Fibroblast of skin of left biceps (primary cell): ENCODE measurements around the gene ANK3.

Source experiments
- DNase-seq, 2 experiments: peaks; one replicate each; pipeline ENCODE4 v3.0.0-alpha.2; 2013; ENCODE audit warnings: low read depth in 2 of 2

ANK3 gene

DNA sequence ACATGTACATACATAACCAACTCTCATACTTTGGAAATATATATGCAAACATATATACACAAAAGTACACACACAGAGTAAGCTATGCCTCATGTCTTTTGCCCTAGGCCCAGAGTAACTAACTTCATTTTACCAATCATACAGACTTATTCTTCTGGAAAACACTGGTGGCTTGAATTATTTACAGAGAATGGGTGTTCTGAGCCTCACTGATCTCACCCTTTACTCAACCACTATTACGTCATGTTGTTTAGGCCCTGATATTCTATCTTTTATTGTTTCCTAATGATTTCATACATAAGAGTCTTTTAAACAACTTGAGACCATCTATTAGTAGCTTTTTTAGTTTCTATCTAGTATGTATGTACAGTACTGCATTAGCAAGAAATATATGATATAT, 43.0 kb downstream of the ANK3 start:
- no peak for DNase-seq

DNA sequence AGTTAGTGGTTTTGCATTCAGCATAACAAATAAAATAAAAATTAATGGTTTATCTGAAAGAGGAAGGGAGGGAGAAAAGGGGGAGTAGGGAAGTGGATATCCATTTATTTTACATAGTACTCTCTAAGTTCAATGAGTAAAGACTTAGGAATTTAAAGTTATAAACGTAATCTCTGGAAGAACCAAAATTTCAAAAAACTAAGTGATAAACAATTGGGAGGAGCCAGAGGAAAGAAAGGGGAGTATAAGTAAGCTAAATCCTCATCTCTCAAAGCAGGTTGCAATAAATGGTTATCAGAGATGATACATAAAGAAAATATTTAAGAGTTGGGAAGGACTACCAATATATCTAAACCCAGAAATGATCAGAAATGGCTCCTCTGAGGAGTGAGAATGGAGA, 46.4 kb downstream of the ANK3 start:
- no peak for DNase-seq

DNA sequence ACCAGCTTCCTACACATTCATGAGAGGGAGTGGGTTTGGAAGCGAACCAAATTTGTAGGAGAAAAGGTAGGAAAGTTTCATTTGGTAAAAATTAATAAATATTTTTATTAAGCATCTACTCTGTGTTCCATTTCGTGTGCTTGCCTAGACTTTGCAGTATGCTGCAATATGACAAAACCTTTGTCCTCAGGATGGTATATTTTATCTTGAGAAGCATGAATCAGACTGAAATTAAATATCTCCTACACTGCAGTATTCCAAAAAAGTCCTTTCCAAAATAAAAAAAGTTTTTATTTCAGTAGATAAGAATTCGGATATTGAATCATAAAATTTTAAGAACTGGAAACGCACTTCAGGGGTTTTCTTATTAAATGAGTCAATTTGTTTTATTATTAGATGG, 47.7 kb downstream of the ANK3 start:
- no peak for DNase-seq

DNA sequence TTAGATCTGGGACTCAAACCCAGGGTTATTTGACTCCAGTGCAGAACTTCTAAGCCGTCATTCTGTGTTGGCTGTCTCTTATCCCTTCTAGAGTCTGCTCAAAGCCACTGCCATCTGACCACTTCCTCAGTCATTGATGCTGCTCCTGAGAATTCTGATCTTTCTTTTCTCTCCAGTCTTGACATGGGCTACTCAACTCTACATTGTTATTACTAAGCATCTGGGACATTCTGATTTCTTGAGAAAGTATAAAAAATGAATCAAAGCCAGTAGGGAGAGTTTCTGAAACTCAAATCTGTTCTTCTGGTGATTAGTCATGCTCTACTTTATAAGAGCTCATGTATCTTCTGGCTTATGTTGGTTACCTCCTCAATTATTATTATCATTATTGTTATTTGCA, 48.7 kb downstream of the ANK3 start:
- DNase-seq = no peak

DNA sequence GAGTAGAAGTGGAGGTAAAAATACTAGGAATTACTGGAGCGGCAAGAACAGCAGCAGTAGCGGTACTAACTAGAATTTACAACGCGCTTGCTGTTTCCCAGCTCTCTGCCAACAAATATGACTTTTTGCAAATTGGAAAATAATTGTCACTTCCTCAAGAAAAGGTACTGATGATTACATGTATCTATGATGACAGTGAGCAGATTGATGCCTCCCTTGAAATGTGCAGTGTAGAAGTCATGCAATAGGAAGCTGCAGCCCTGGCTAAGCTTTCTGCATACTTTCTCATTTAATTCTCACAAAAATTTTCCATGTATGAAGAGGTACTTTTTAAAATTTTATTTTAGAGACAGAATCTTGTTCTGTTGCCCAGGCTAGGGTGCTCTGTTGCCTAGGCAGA, 49.9 kb downstream of the ANK3 start:
- DNase-seq = no peak

DNA sequence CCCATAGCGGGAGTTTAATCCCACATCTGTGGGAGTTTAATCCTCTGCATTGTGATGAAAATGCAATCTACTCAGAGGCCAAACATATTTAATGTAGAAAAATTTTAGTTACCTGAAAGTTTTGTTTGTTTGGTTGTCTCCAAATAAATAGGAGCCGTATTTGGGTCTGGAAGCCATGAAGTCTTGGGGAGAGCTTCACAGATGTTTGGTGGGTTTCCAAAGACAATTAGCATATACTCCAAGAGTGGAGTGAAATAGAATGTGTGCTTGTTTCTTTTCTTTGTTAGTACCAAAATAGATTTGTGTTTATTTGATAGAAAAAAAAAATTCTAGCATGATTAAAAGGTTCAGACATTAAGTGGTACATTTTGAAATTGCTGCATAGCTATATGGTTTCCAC, 50.9 kb downstream of the ANK3 start:
- no peak for DNase-seq

DNA sequence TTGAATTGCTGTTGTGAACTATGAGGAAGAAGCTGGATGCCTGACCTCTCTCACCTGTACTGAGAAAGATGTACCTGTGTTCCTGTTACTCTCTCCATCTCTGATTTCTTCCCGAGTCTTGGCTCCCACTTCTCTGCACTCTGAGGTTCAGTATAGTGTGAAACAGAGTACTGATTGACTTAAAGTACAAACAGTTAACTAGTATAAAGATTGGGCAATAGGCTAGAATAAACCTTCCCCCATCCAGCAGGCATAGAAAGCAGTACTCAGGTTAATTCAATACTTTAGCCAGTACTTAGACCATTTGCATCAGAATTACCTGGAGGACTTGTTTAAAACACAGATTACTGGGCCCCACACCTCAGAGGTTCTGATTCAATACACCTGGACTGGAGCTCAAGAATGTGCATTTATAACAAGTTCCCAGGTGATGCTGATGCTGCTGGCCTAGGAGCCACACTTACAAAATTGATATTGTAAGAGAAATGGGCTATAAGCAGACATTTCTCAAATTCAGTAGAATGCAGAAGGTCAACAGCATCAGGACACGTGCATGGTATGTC, 51.6 kb downstream of the ANK3 start:
- no peak for DNase-seq

DNA sequence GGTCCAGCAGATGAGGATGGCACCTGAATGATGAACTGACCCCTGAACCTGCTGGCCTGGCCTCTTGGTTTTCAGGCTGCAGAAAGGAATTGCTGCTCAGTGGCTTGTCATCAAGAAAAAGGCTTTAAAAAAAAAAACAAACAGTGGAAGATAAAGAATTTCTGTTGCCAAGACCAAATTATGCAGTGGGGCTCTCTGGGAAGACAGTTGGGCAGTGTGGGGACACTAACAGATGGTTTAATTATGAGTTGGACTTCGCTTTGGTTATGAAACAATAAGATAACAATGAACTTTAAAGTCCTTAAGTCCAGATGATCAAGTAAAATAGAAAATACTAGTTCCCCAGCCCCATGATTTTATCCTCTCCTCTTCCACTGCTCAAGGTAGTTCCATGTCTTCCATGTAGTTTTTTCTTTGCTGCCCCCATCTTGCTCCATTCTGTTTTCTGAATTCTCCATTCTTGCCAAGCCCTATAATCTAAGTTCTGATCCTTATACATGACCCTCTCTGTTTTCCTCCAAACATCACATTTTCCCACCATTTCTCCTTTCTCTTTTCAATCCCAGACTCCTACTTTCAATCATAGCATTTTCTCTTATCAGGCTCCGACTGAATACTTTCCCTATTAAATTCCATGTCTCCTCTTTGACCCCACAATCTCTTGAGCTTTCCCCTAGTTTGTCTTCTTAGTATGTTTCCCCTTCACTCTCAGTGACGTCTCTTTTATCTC, 52.6 kb downstream of the ANK3 start:
- no peak for DNase-seq

DNA sequence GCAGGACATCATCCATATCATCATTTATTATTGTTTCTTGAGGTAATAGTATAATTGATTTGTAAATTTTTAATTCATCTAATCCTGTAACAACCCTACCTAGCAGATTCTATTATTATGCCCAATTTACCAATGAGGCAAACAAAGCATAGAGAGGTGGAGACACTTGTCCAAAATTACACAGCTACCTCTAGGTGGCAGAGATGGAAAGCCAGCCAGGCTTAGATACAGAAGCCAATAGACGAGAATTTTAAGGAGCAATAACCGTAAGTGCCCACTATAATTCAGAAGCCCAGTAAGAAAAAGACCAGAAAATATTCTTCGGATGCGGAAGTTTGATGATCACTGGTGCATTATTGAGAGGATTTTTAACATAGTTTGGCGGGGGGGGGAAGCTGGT, 54.0 kb downstream of the ANK3 start:
- no peak for DNase-seq

DNA sequence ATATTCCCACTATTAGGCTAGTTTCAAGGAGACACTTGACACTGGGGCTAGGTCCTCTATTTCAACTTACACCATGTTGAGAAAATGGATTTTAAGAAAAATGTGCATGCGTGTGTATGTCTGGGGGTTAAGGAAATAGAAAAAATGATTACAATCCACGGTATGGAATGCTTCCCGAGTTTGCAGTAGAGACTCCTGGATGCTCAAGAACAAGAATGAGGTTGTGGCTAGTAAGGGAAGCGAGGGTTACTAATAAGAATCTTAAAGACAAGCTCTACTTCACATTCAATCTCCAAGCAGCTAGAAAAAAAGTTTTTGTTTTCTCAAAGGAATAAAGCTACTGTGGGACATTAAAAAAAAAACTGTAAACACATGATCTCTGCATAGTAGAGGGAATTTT, 54.7 kb downstream of the ANK3 start:
- peak; percentile 41 to 53 for DNase-seq

DNA sequence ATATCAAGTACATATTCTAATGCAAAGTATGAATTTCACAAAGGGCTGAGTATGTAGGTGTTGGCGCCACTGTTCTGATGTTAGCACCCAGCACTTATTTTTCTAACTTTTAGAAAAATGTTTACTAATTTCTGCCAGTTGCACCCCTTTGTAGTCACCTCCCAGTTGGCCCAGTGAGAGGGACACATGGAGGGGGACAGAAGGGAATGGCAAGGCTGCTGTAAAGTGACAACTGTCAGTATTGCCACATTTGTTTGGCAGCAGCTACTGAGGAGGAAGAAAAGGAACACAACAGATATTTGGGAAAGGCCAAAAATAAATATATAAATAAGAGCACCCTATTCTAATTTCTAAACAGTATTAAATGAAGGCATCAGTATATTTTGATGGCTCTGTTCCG, 57.3 kb downstream of the ANK3 start:
- DNase-seq = no peak

DNA sequence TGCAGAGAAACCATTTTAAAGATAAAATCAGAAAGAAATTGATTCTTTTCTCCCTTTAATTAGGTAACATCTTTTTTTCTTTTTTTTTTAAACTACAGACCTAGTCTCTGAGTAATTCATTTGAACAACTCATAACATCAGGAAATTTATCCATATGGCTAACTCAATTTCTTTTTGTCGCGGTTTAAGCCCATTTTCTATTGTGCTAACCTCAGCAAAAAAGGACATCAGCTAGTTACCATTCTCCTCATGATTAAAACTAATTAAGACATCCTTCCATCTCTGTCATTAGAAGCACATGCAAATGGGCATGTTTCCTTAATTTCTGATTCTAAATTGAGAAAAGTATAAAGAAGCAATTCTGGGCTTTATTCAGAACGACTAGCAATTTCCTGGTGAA, 57.8 kb downstream of the ANK3 start:
- no peak for DNase-seq

DNA sequence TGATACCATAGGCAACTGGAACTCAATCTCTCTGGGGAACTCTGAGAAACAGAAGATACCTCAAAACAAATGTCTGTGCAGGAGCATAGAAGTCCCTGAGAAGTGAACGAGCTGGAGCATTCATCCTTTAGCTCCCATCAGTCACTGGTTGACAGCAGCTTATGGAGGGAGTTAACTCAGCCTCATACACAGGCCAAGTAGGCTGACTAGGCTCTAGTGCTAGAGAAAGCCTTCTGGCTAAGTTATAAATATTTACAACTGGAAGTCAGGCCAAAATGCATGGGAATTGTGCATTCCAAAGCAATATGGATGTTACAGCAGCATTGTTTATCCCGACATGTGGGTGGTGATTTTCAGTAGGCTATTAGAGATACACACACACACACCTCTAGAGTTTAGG, 66.5 kb downstream of the ANK3 start:
- no peak for DNase-seq

DNA sequence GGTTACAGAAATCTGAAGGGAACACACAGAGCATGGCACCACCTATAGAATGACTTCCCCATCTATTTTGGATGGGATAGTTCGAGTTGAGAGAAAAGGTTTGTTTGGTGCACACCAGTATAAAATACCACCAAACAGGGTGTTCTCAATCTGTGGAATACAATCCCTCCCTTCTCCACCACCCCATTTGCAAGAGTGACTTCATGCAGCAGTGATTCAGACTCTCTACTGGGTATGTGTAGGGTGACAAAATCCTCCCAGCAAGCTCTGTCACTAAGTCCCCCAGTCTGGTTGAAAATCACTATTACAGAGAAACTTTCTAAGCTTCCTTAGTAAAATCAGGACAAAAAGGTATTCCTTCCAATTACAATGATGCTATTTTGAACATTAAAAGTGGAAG, 69.0 kb downstream of the ANK3 start:
- DNase-seq = no peak

DNA sequence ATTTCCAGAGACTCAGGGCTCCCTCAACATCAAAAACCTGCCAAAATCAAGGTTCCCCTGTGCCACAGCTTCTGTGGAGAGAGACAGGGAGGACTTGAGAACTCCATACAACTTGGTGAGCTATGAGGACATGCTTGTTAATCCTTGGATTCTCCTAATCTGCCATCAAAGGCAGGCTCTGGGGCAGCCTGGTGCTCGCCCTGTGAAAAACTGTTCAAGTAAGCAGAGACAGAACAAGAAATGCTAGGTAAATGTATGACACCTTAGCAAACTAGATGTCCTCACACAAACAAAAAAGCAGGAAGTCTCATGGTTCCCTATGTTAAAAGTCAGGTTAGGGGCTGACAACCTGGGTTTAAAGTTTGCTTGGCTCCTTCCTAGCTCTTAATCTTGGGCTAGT, 73.6 kb downstream of the ANK3 start:
- DNase-seq = no peak

DNA sequence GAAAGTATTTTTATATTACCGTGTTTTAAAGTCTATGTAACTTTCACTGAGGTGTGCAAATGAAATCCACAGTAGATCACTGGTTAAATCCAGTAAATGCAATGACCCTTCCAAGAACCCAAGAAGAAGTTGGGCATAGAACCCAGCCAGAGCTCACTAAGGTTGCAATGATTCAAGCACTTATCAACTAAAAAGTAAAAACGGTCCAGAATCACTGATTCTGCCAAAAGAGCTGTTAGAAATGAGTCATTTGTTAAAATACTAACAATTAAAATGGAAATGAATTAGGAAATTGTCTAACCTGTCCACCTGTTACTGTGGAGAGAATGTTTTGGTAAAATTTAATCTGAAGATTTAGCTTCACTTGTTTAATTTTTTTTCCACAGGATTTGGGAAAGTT, 74.4 kb downstream of the ANK3 start:
- DNase-seq = no peak

DNA sequence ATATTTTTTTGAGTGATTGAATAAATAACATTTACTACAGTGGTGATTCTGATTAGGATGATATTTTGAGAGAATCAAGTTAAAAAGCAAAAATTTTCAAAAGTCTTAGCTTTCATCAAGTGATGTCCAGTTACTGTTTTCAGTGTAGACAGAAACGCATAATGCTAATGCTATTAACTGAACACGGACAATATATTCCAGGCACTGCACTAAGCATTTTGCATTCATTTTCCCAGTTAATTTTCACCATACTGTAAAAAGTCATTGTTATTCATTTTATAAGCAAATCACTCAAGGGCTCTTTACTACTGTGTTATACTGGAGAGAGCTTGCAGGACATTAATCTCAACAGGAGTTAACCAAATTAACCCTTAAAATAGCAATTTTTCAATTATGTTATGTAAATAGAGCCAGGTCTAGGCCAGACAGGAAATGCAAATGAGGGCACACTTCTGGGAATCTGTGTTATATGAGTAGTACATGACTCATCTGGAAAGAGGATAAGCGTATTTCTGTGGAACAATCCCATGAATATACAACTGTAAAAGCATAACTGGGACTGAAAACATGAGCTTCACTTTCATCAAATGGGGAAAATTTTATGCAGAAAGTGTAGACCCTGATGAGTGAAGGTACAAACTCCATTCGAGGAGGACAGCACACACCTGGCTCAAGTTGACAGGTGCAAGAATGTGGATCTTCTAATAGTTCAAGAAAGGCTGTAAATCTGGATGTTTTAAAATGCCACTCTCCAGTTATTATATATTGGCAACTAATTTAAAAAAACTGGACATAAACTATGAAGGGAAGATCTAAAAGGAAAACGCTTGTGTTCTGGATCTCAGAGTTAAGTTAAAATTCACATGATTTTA, 75.4 kb downstream of the ANK3 start:
- no peak for DNase-seq

DNA sequence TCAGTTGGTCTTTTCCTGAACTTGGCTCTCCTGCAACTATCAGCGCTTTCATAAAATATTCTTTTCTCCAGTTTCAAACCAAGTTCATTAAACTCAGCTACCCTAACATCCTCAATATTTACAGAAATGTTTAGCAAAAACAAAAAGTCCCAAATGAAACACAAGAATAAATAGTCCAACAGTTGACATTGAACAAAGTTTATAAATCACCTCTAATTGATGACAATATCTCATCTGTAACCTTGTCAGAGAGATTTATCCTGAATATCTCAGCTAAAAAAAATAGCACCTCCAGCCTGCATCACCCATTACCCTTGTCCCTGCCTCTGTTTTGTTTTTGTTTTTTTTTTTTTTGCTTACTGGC, 76.1 kb downstream of the ANK3 start:
- no peak for DNase-seq

DNA sequence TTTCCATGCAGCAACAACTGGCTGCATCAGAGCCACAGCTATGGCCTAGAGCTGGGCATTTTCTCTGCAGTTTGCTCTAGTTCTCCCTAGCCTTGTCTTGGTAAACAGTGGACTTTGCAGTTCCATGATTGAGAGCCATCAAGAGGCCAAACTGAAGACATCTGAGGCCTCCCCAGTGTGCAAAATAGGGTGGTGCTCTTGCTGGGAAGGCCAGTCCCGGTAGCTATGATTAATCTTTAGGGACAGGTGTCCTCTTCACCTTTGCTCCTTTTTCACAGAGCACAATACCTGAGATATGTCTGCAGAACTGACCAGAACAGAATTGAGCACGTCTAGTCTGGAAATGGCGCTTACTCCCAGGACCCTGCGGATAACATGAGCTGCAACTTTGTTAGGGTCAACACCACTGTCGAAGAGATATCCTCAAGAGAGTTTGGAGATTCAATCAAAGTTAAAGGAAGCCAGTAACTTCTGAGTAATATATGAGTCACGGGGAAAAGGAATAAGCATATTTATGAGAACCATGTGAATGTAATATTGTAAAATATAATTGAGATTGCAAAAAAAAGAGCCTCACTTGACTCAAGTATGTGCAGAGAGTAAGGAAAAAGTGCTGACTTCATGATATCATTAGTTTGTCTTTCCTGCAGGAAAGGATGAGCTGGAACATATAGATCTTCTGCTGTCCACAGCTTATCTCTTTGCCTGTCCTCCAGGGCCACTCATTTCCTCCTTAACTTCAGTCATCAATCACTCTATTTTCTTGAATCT, 76.7 kb downstream of the ANK3 start:
- peak; percentile 58 to 63 for DNase-seq

DNA sequence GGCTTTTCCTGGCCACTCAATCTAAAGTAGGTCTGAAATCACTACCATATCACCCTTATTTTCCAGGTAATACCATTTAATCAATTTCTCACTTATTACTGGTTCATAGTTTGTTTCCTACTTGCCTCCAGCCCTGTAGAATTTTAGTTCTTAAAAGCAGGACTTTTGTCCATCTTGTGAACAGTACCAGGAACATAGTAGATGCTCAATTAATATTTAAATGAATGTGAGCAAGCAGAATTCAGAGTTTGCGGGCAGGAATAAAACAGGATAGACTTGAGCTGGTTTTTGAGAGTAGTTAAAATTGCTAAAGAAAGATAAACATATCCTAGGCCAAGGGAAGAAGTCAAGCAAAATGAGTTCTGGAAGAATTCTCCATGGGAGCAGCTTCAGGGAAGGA, 77.9 kb downstream of the ANK3 start:
- no peak for DNase-seq

DNA sequence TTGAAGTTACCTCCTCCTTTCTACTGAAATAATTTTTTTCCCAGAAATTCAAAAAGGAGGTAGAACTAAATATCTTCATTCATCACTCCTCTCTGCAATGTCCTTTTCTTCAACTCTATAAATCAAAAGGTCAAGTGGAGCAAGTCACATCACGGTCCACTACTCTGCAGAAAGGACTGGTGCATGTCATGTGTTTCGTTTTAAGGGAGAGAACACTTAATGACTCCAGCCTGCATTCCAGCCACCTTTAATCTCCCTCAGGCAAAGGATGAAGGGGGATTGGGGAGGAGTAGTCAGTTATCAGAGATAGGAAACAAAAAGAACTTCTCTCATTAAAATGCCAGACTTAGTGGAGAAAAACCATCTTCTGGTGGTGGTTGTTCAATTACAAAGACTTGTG, 78.9 kb downstream of the ANK3 start:
- no peak for DNase-seq

DNA sequence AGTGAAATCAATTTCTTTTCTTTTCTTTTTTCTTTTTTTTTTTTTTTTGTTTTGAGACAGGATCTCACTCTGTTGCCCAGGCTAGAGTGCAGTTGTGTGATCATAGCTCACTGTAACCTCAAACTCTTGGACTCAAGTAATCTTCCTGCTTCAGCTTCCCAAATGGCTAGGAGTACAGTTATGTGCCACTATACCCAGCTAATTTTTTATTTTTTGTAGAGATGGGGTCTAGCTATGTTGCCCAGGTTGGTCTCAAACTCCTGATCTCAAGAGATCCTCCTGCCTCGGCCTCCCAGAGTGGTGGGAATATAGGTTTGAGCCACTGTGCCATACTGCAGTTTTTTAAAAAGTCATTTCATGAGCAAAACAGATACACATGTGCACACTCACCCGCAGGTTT, 79.8 kb downstream of the ANK3 start:
- no peak for DNase-seq
